Fibroblast of mammary gland (primary cell): ENCODE data around the gene NCDN.
A peak's percentile ranks its signal among the peaks of the same experiment; 100 is the strongest.
"Not testable (repeated sequence)": the region's sequence is repeated elsewhere in the genome, so short reads cannot be mapped to it uniquely, and the experiment has no call there.

Experiments
- DNase-seq: peaks from one replicate; pipeline ENCODE4 v3.0.0-alpha.2; 2010; ENCODE audit warnings: low read depth
- H3K4me3 ChIP-seq: 2 replicates; pipeline ENCODE4 v1.5.1; 2011; ENCODE audit warnings: low read depth, mild to moderate bottlenecking, low read length, moderate library complexity; ENCODE audit not compliant: control insufficient read depth
- TF ChIP-seq, protein P1 (sequence below): conservative IDR thresholded peaks from 2 replicates; pipeline ENCODE4 v1.5.1; 2011; ENCODE audit warnings: low read depth, low read length, inconsistent platforms; ENCODE audit not compliant: control insufficient read depth, insufficient read depth

Gene NCDN

GRCh38 chr1:35575416-35575958, 17.9 kb downstream of the NCDN start:
- TF ChIP-seq, protein P1, sequence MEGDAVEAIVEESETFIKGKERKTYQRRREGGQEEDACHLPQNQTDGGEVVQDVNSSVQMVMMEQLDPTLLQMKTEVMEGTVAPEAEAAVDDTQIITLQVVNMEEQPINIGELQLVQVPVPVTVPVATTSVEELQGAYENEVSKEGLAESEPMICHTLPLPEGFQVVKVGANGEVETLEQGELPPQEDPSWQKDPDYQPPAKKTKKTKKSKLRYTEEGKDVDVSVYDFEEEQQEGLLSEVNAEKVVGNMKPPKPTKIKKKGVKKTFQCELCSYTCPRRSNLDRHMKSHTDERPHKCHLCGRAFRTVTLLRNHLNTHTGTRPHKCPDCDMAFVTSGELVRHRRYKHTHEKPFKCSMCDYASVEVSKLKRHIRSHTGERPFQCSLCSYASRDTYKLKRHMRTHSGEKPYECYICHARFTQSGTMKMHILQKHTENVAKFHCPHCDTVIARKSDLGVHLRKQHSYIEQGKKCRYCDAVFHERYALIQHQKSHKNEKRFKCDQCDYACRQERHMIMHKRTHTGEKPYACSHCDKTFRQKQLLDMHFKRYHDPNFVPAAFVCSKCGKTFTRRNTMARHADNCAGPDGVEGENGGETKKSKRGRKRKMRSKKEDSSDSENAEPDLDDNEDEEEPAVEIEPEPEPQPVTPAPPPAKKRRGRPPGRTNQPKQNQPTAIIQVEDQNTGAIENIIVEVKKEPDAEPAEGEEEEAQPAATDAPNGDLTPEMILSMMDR: no peak
- DNase-seq: no peak
- no peak overlapping the region for H3K4me3 ChIP-seq

DNA sequence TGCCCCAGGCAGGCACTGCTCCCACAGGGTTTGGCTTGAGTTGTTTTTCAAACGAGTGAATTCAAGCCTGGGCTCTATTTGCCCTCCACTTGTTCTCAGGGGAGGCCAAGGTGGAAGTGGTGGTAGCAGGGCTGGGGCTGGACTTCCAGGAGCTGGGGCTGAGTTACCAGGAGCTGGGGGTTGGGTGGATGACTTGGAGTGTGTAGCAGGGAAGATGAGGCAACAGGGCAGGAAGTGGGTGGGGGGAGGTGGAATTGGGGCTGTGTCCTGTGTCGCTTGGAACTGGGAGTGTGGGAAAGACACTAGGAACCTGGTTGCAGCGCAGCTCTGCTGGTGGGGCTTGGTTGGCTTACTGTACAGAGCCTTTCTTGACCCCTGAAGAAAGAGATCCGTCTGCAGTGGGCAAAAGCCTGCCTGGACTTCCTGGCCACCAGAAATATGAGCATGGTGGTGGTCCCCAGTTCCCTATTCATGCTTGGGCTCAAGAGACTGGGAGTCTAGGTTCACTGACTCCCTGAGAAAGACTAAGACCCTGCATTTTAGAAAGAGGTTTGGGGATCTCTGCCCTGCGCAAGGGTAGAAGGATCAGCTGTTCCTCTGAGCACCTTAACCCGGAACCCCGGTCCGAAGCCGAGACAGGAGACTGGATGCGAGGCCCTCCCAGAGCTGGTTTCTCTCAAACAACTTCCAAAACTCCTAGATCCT, 18.6 kb downstream of the NCDN start:
- TF ChIP-seq, protein P1: no peak
- no peak overlapping the region for H3K4me3 ChIP-seq
- DNase-seq: peak; percentile 18

DNA sequence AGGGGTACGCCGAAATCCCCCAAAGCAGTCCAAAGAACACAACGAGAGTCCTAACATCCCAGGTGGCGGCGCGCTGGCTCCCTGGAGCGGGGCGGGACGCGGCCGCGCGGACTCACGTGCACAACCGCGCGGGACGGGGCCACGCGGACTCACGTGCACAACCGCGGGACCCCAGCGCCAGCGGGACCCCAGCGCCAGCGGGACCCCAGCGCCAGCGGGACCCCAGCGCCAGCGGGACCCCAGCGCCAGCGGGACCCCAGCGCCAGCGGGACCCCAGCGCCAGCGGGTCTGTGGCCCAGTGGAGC, 19.1 kb downstream of the NCDN start:
- H3K4me3 ChIP-seq, DNase-seq: not testable (repeated sequence)

- TF ChIP-seq, protein P1: no peak
- peak; percentile 18 for DNase-seq
- peak overlapping the region; percentile 9 for H3K4me3 ChIP-seq
These were observed 19.7 kb downstream of the NCDN start for GRCh38 chr1:35577071-35577998.

DNA sequence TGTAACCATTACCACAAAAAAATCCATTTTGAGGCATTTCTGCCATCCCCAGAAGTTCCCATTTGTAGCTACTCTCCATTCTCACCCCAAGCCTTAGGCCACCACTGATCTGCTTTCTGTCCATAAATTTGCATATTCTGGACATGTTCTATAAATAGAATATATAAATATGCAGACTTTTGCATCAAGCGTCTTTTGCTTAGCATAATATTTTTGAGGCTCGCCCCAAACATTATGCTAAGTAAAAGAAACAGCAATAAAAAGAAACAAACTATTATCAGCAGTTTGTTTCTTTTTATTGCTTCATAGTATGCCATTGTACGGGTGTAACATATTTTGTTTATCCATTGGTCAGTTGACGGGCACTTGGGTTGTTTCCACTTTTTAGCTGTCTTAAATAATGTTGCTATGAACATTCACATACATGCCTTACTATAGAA, 23.4 kb downstream of the NCDN start:
- H3K4me3 ChIP-seq: no peak overlapping the region
- TF ChIP-seq, protein P1: no peak
- no peak for DNase-seq

- not testable (repeated sequence) for DNase-seq, H3K4me3 ChIP-seq
These were observed 24.0 kb downstream of the NCDN start for GRCh38 chr1:35581621-35582020.

DNA sequence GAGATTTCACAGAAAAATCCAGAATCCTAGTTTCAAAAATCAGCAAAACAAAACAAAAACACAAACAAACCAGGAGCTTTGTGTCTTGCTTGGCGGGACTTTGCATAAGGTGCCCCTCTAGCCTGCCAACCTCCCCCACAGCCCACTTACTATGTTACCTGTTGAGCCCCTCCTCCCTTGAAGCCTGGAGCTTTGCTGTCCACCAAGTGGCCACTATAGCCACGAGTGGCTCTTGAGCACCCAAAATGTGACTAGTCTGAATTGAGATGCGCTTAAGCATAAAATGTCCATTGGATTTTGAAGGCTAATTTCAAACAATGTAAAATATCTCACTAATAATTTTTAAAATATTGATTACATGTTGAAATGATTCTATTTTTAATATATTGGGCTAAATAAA, 27.7 kb downstream of the NCDN start:
- H3K4me3 ChIP-seq: no peak overlapping the region
- TF ChIP-seq, protein P1: no peak
- DNase-seq: no peak

- DNase-seq, H3K4me3 ChIP-seq: not testable (repeated sequence)
These were observed 28.2 kb downstream of the NCDN start for GRCh38 chr1:35585805-35586204.
